A549 (cell line): ENCODE data around the gene CHID1. TPM values are rescaled to one million over a fixed set of nuclear protein-coding genes. Genes with fewer than 3 reads are reported as not detected.

Experiments used
- ATAC-seq, 2 experiments: fragments of 200-7000 bp in 1 of 2; fragments of >200 bp in 1 of 2; cut with Nextera tagmentation in 1 of 2; cut with Tn5 transposase in 1 of 2; 3 replicates each; pipeline versions ENCODE4 v1.8.0 to v1.9.1; 2018 to 2020; ENCODE audit warnings: mild to moderate bottlenecking in 1 of 2, moderate library complexity in 1 of 2
- CTCF ChIA-PET: fragments of 300-600 bp; sonication (Branson Sonifier 250); formaldehyde crosslinking; extraction: SDS; loops from one replicate; lab custom pipeline; 2021; ENCODE audit warnings: antibody characterized with exemption, inconsistent platforms; lab: Yijun Ruan, JAX
- POLR2A ChIA-PET: fragments of 350-600 bp; formaldehyde crosslinking; extraction: SDS; loops from one replicate; lab custom pipeline; 2021; ENCODE audit warnings: antibody characterized with exemption, inconsistent platforms; lab: Yijun Ruan, JAX
- DNase-seq, 2 experiments: peaks; one replicate each; pipeline versions ENCODE4 v3.0.0 to v3.0.0-alpha.2; 2011 to 2016; ENCODE audit warnings: low read depth in 1 of 2, low spot score in 1 of 2
- FAIRE-seq: peaks from 2 replicates; lab custom pipeline; 2011; peaks lifted over from hg19 to GRCh38; lab: Jason Lieb, UNC
- H3K27ac ChIP-seq, 2 experiments: fragments of >200 bp; sonication (Bioruptor Twin); formaldehyde crosslinking; 3 replicates each; pipeline ENCODE4 v1.5.1; 2016 to 2017
- H3K4me1 ChIP-seq: fragments of >200 bp; sonication (Bioruptor Twin); formaldehyde crosslinking; 3 replicates; pipeline ENCODE4 v1.6.1; 2016
- H3K4me2 ChIP-seq: fragments of >200 bp; sonication (Bioruptor Twin); formaldehyde crosslinking; 3 replicates; pipeline ENCODE4 v1.6.1; 2016
- H3K4me3 ChIP-seq: fragments of >200 bp; sonication (Bioruptor Twin); formaldehyde crosslinking; 3 replicates; pipeline ENCODE4 v1.5.1; 2016
- H3K9me3 ChIP-seq: fragments of >200 bp; sonication (Bioruptor Twin); formaldehyde crosslinking; 3 replicates; pipeline ENCODE4 v1.6.1; 2016
- BHLHE40 ChIP-seq: IDR thresholded peaks from 2 replicates; pipeline ENCODE4 v1.6.1; 2012; ENCODE audit warnings: low read depth, low read length, inconsistent platforms
- CBX2 ChIP-seq: fragments of 200-600 bp; sonication (generic); IDR thresholded peaks from 2 replicates; pipeline ENCODE4 v1.6.1; 2016; ENCODE audit warnings: low read depth, mild to moderate bottlenecking, borderline replicate concordance
- CHD2 ChIP-seq: fragments of 150-350 bp; IDR thresholded peaks from 2 replicates; pipeline ENCODE4 v1.6.1; 2014; ENCODE audit warnings: low read length; ENCODE audit not compliant: partially characterized antibody
- CHD4 ChIP-seq: fragments of 200-600 bp; sonication (generic); IDR thresholded peaks from 2 replicates; pipeline ENCODE4 v1.6.1; 2016; ENCODE audit warnings: antibody characterized with exemption, mild to moderate bottlenecking, borderline replicate concordance
- EHF ChIP-seq: fragments of 250-450 bp; sonication (Bioruptor Pico); IDR thresholded peaks from 2 replicates; pipeline ENCODE4 v1.5.0; 2020; ENCODE audit warnings: mild to moderate bottlenecking
- FOSB ChIP-seq: fragments of 250-450 bp; sonication (Bioruptor Pico); IDR thresholded peaks from 2 replicates; pipeline ENCODE4 v1.5.0; 2020; ENCODE audit warnings: mild to moderate bottlenecking, moderate library complexity
- FOSL2 ChIP-seq, 2 experiments: fragments of 450-650 bp in 1 of 2; fragments of >200 bp in 1 of 2; sonication (Bioruptor Twin) in 1 of 2; formaldehyde crosslinking; IDR thresholded peaks; 2 replicates each; pipeline versions ENCODE4 v1.5.0 to v1.6.1; 2016 to 2020; ENCODE audit warnings: mild to moderate bottlenecking in 1 of 2, moderate library complexity in 1 of 2
- FOXS1 ChIP-seq: fragments of 250-450 bp; sonication (Bioruptor Pico); IDR thresholded peaks from 2 replicates; pipeline ENCODE4 v1.5.0; 2020; ENCODE audit warnings: mild to moderate bottlenecking, moderate library complexity
- GATA3 ChIP-seq: IDR thresholded peaks from 2 replicates; pipeline ENCODE4 v1.6.1; 2012; ENCODE audit warnings: borderline replicate concordance
- HDAC2 ChIP-seq: fragments of 200-600 bp; sonication (generic); IDR thresholded peaks from 2 replicates; pipeline ENCODE4 v1.6.1; 2016
- HEYL ChIP-seq: fragments of 250-450 bp; sonication (Bioruptor Pico); IDR thresholded peaks from 2 replicates; pipeline ENCODE4 v1.8.0; 2021; ENCODE audit warnings: mild to moderate bottlenecking, moderate library complexity
- JUN ChIP-seq, 2 experiments: fragments of >200 bp; sonication (Bioruptor Twin); formaldehyde crosslinking; IDR thresholded peaks; 2 replicates in 1 of 2; 3 replicates in 1 of 2; pipeline ENCODE4 v1.6.1; 2016 to 2017
- JUNB ChIP-seq: fragments of >200 bp; sonication (Bioruptor Twin); formaldehyde crosslinking; IDR thresholded peaks from 2 replicates; pipeline ENCODE4 v1.6.1; 2016
- KDM1A ChIP-seq: fragments of 200-600 bp; sonication (generic); IDR thresholded peaks from 2 replicates; pipeline ENCODE4 v1.6.1; 2016; ENCODE audit warnings: low read depth, mild to moderate bottlenecking
- MAFK ChIP-seq: fragments of 450-650 bp; IDR thresholded peaks from 2 replicates; pipeline ENCODE4 v1.6.1; 2014; ENCODE audit not compliant: partially characterized antibody
- MAZ ChIP-seq: fragments of 150-350 bp; IDR thresholded peaks from 2 replicates; pipeline ENCODE4 v1.6.1; 2014; ENCODE audit warnings: antibody characterized with exemption, low read depth, low read length, borderline replicate concordance
- MYC ChIP-seq: IDR thresholded peaks from 2 replicates; pipeline ENCODE4 v1.6.1; 2012; ENCODE audit warnings: mild to moderate bottlenecking, inconsistent platforms, low read length, improper control_type of control experiment, borderline replicate concordance
- NFE2L2 ChIP-seq: fragments of 150-350 bp; conservative IDR thresholded peaks from 2 replicates; pipeline ENCODE4 v1.6.1; 2014; ENCODE audit warnings: low read length
- NPAS2 ChIP-seq: fragments of 250-450 bp; sonication (Bioruptor Pico); IDR thresholded peaks from 2 replicates; pipeline ENCODE4 v1.8.0; 2022; ENCODE audit warnings: mild to moderate bottlenecking, moderate library complexity, borderline replicate concordance
- PHF8 ChIP-seq: fragments of 200-600 bp; sonication (generic); IDR thresholded peaks from 2 replicates; pipeline ENCODE4 v1.6.1; 2016; ENCODE audit warnings: low read depth, mild to moderate bottlenecking, antibody characterized with exemption, moderate library complexity, borderline replicate concordance
- POLR2A ChIP-seq: IDR thresholded peaks from 2 replicates; pipeline ENCODE4 v1.6.1; 2012; ENCODE audit warnings: mild to moderate bottlenecking, low read length
- RARB ChIP-seq: fragments of 250-450 bp; sonication (Bioruptor Pico); IDR thresholded peaks from 2 replicates; pipeline ENCODE4 v1.8.0; 2021; ENCODE audit warnings: mild to moderate bottlenecking, moderate library complexity
- RCOR1 ChIP-seq: fragments of 150-350 bp; IDR thresholded peaks from 2 replicates; pipeline ENCODE4 v1.6.1; 2014; ENCODE audit warnings: antibody characterized with exemption, low read length, low read depth
- RFX5 ChIP-seq: fragments of 450-650 bp; IDR thresholded peaks from 2 replicates; pipeline ENCODE4 v1.7.1; 2014; ENCODE audit warnings: antibody characterized with exemption, mild to moderate bottlenecking, moderate library complexity
- SMC3 ChIP-seq: fragments of >200 bp; sonication (Bioruptor Twin); formaldehyde crosslinking; IDR thresholded peaks from 3 replicates; pipeline ENCODE4 v1.6.1; 2018; ENCODE audit warnings: inconsistent platforms
- TFCP2L1 ChIP-seq: fragments of 250-450 bp; sonication (Bioruptor Pico); IDR thresholded peaks from 2 replicates; pipeline ENCODE4 v1.5.0; 2021; ENCODE audit warnings: mild to moderate bottlenecking
- TP53 ChIP-seq: fragments of 250-450 bp; sonication (Bioruptor Pico); IDR thresholded peaks from 2 replicates; pipeline ENCODE4 v1.5.0; 2021; ENCODE audit warnings: mild to moderate bottlenecking, moderate library complexity
- WGBS: methylation state at CpG from one replicate; pipeline ENCODE4 v1.1.6; 2017; ENCODE audit errors: missing lambda C conversion rate; 5-methylcytosine and 5-hydroxymethylcytosine counted together
- polyA plus RNA-seq, 4 experiments: library from polyadenylated mRNA; depleted of rRNA in 3 of 4; stranded (reverse); fragments of >200 nt; fragmentation: RNase III in 1 of 4; extraction: RNeasy Plus Mini Kit Qiagen cat#74134 plus additional on column Dnase treatment in 1 of 4; gene quantifications; 2 replicates in 3 of 4; 3 replicates in 1 of 4; pipeline ENCODE4 v1.2.3, GENCODE V29; 2011 to 2017
- TF ChIP-seq, protein P1 (sequence below): fragments of >200 bp; sonication (Bioruptor Twin); formaldehyde crosslinking; IDR thresholded peaks from 3 replicates; pipeline ENCODE4 v1.5.1; 2016
- TF ChIP-seq, protein P2 (sequence below): IDR thresholded peaks from 2 replicates; pipeline ENCODE4 v1.6.1; 2012; ENCODE audit warnings: low read depth, borderline replicate concordance
- TF ChIP-seq, protein P3 (sequence below): IDR thresholded peaks from 2 replicates; pipeline ENCODE4 v1.6.1; 2012
- TF ChIP-seq, protein P4 (sequence below): fragments of >200 bp; sonication (Bioruptor Twin); formaldehyde crosslinking; IDR thresholded peaks from 2 replicates; pipeline ENCODE4 v1.6.1; 2016
- TF ChIP-seq, protein P5 (sequence below): fragments of 250-450 bp; sonication (Bioruptor Pico); IDR thresholded peaks from 2 replicates; pipeline ENCODE4 v1.5.0; 2020; ENCODE audit warnings: low read depth, mild to moderate bottlenecking, moderate library complexity

Gene CHID1
- polyA plus RNA-seq, 2 of the 4 experiments (the other 2 are of a cell fraction) = 53.8 to 70.6 TPM

DNA sequence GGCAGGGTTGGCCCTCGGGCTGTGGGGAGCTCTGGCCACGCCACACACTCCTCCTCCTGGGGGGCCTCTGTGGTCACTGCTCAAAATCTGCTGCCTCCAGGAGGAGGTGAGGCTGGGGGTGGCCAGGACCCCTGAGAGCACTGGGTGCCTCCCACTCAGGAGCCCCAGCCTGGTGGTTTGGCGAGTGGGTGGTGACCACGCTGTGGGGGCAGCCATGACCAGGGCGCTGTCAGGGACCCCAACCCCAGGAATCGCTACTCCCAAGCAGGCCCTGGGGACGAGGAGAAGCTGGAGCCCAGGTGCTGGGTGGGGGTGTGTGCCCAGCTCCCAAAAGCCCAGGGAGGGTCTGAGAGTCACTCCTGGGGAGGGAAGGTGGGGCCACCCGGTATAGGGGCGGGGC lies 37.8 kb downstream of the CHID1 start:
- H3K27ac ChIP-seq = no peak overlapping the region
- ChIA-PET CTCF (interaction anchor here (1.2 to 2.2 kb wide), 3 partner anchors 25 to 178 kb away, joined by 3 to 8 read pairs (median 5); no protein-coding TSS in a partner anchor), POLR2A (no interaction called here)
- TF ChIP-seq MYC (no peak), NFE2L2 (no peak), RFX5 (no peak), CHD4 (no peak), FOXS1 (CRISPR knock-in tag) (no peak), HDAC2 (no peak), RCOR1 (no peak), GATA3 (no peak), FOSB (no peak), FOSL2 (IDR thresholded peaks at IDR 0.05) (no peak), FOSL2 (CRISPR knock-in tag; IDR thresholded peaks at IDR 0.05) (no peak), RARB (no peak), PHF8 (no peak), SMC3 (no peak), TP53 (no peak), EHF (CRISPR knock-in tag) (no peak)
- TF ChIP-seq, protein P1, sequence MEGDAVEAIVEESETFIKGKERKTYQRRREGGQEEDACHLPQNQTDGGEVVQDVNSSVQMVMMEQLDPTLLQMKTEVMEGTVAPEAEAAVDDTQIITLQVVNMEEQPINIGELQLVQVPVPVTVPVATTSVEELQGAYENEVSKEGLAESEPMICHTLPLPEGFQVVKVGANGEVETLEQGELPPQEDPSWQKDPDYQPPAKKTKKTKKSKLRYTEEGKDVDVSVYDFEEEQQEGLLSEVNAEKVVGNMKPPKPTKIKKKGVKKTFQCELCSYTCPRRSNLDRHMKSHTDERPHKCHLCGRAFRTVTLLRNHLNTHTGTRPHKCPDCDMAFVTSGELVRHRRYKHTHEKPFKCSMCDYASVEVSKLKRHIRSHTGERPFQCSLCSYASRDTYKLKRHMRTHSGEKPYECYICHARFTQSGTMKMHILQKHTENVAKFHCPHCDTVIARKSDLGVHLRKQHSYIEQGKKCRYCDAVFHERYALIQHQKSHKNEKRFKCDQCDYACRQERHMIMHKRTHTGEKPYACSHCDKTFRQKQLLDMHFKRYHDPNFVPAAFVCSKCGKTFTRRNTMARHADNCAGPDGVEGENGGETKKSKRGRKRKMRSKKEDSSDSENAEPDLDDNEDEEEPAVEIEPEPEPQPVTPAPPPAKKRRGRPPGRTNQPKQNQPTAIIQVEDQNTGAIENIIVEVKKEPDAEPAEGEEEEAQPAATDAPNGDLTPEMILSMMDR = no peak
- TF ChIP-seq, protein P2, sequence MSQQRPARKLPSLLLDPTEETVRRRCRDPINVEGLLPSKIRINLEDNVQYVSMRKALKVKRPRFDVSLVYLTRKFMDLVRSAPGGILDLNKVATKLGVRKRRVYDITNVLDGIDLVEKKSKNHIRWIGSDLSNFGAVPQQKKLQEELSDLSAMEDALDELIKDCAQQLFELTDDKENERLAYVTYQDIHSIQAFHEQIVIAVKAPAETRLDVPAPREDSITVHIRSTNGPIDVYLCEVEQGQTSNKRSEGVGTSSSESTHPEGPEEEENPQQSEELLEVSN = no peak
- DNase-seq = no peak
- H3K4me3 ChIP-seq = no peak overlapping the region
- peaks cover 5% of the 10 kb centered on the region; the same call in 1 of the 3 replicates for H3K4me1 ChIP-seq
- WGBS = 80% methylated on average over 9 of the region's 9 CpGs
- ATAC-seq = no peak
- no peak overlapping the region for H3K4me2 ChIP-seq
- FAIRE-seq = no peak
- no peaks in the 10 kb centered on the region for H3K9me3 ChIP-seq

DNA sequence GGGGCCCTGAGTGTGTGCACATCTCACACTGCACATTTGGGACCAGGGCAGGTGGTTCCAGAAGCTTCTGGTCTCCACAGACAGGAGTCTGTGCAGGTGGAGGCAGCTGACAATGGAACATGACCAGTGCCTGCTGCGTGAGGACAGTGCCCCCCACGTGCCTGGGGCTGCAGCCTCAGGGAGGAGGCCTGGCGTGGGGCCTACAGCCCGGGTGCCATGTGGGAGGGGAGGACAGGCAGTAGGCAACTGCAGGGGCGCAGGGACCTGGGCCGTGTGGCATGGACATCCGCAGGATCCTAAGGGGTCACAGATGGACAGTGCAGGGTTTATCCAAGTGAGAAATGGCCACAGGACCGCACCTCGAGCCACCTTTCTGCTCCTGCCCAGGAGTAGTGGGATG lies 39.1 kb downstream of the CHID1 start:
- DNase-seq = no peak
- no peak for ATAC-seq
- no peak overlapping the region for H3K27ac ChIP-seq
- WGBS = 84% methylated on average over 8 of the region's 9 CpGs
- peaks cover 11% of the 10 kb centered on the region; the same call in 2 of the 3 replicates for H3K4me1 ChIP-seq
- POLR2A ChIA-PET = no interaction called here
- no peak for FAIRE-seq
- CTCF ChIA-PET = interaction anchor here (0.6 to 2.2 kb wide), 5 partner anchors 11 to 180 kb away, joined by 3 to 8 read pairs (median 3); no protein-coding TSS in a partner anchor
- no peaks in the 10 kb centered on the region for H3K9me3 ChIP-seq
- TF ChIP-seq HEYL (CRISPR knock-in tag) (no peak), JUN (IDR thresholded peaks at IDR 0.05) (no peak), RFX5 (no peak), BHLHE40 (no peak), KDM1A (no peak), TFCP2L1 (no peak), MAZ (no peak), FOXS1 (CRISPR knock-in tag) (no peak), POLR2A (no peak), CBX2 (no peak), CHD2 (no peak), JUNB (no peak), MAFK (no peak), NPAS2 (CRISPR knock-in tag) (no peak), FOSL2 (IDR thresholded peaks at IDR 0.05) (no peak), FOSL2 (CRISPR knock-in tag; IDR thresholded peaks at IDR 0.05) (no peak)
- TF ChIP-seq, protein P1 = no peak
- TF ChIP-seq, protein P3, sequence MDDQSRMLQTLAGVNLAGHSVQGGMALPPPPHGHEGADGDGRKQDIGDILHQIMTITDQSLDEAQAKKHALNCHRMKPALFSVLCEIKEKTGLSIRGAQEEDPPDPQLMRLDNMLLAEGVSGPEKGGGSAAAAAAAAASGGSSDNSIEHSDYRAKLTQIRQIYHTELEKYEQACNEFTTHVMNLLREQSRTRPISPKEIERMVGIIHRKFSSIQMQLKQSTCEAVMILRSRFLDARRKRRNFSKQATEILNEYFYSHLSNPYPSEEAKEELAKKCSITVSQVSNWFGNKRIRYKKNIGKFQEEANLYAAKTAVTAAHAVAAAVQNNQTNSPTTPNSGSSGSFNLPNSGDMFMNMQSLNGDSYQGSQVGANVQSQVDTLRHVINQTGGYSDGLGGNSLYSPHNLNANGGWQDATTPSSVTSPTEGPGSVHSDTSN = no peak
- TF ChIP-seq, protein P4, sequence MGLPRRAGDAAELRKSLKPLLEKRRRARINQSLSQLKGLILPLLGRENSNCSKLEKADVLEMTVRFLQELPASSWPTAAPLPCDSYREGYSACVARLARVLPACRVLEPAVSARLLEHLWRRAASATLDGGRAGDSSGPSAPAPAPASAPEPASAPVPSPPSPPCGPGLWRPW = no peak
- TF ChIP-seq, protein P5, sequence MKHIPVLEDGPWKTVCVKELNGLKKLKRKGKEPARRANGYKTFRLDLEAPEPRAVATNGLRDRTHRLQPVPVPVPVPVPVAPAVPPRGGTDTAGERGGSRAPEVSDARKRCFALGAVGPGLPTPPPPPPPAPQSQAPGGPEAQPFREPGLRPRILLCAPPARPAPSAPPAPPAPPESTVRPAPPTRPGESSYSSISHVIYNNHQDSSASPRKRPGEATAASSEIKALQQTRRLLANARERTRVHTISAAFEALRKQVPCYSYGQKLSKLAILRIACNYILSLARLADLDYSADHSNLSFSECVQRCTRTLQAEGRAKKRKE = no peak
- H3K4me2 ChIP-seq = no peak overlapping the region
- no peak overlapping the region for H3K4me3 ChIP-seq
